Sigmoid colon (tissue), 3 donors: ENCODE measurements around the gene ARR3.
"Not testable (repeated sequence)": the region's sequence is repeated elsewhere in the genome, so short reads cannot be mapped to it uniquely, and the experiment has no call there.

ENCODE experiments used
- POLR2A ChIP-seq, 2 donors: fragments of 450-650 bp; IDR thresholded peaks; one replicate each; pipeline ENCODE4 v1.6.1; 2016; ENCODE audit warnings: antibody characterized with exemption in 2 of 2, mild to moderate bottlenecking in 2 of 2, moderate library complexity in 2 of 2
- TF ChIP-seq, protein P1 (sequence below), 4 experiments: fragments of 450-650 bp in 3 of 4; fragments of 200-600 bp in 1 of 4; IDR thresholded peaks; one replicate each; pipeline ENCODE4 v1.5.1; 2016 to 2019; ENCODE audit warnings: antibody characterized with exemption in 4 of 4, mild to moderate bottlenecking in 3 of 4, moderate library complexity in 2 of 4

DNA sequence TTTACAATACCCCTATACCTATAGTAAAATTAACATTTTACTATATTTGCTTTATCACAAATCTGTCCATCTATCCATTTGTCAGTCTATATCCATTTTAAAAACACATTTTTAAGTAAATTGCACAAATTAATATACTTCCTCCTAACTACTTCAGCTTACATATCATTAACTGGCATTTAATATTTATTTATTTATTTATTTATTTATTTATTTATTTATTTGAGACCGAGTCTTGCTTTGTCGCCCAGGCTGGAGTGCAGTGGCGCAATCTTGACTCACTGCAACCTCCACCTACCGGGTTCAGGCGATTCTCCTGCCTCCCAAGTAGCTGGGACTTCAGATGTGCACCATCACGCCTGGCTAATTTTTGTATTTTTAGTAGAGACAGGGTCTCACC is 55.5 kb downstream of the ARR3 start:
- TF ChIP-seq, protein P1, sequence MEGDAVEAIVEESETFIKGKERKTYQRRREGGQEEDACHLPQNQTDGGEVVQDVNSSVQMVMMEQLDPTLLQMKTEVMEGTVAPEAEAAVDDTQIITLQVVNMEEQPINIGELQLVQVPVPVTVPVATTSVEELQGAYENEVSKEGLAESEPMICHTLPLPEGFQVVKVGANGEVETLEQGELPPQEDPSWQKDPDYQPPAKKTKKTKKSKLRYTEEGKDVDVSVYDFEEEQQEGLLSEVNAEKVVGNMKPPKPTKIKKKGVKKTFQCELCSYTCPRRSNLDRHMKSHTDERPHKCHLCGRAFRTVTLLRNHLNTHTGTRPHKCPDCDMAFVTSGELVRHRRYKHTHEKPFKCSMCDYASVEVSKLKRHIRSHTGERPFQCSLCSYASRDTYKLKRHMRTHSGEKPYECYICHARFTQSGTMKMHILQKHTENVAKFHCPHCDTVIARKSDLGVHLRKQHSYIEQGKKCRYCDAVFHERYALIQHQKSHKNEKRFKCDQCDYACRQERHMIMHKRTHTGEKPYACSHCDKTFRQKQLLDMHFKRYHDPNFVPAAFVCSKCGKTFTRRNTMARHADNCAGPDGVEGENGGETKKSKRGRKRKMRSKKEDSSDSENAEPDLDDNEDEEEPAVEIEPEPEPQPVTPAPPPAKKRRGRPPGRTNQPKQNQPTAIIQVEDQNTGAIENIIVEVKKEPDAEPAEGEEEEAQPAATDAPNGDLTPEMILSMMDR (IDR thresholded peaks at IDR 0.05): not testable (repeated sequence)
- not testable (repeated sequence) for TF ChIP-seq POLR2A (IDR thresholded peaks at IDR 0.05)
